Stimulated activated CD8-positive, alpha-beta memory T cell treated with anti-CD3 and anti-CD28 coated beads, Interleukin-7, amount 100 ng/mL, for 48 hours (primary cell): ENCODE data around the gene CLIC1.
"Not testable (repeated sequence)": the region's sequence is repeated elsewhere in the genome, so short reads cannot be mapped to it uniquely, and the experiment has no call there.

Experiments
- DNase-seq, 2 donors: peaks; one replicate each; pipeline ENCODE4 v3.0.0-alpha.2; 2020; ENCODE audit warnings: low read depth in 1 of 2; ENCODE audit errors: extremely low read depth in 1 of 2

Gene CLIC1

GRCh38 chr6:31723980-31724691 lies 12.2 kb downstream of the CLIC1 start:
- DNase-seq, result no peak

- no peak for DNase-seq
Measured at GRCh38 chr6:31723245-31723979, 12.9 kb downstream of the CLIC1 start, which contains the start of gene MPIG6B. Gene MPIG6B (plus strand): TSS chr6:31723373. CDS start chr6:31723384, 11 bp downstream.

DNA sequence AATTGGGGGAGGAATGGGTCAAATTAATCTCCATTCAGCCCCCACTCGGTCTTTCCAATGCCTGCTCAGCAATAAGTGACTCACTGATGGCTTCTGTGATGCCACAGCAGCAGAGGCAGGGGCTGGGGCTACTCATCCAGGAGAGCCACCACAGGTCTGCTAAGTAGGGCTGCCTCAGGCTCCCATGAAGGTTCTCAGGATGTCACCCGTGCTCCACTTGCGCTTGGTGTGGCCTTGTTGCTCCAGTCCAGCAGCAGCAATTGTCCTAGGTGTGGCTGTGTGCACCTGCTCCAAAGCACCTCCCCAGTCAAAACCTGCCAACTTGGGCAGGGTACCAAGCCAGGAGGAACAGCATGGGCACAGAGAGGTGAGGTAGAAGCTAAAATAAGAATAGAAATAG lies 14.2 kb downstream of the CLIC1 start:
- DNase-seq, result no peak

DNA sequence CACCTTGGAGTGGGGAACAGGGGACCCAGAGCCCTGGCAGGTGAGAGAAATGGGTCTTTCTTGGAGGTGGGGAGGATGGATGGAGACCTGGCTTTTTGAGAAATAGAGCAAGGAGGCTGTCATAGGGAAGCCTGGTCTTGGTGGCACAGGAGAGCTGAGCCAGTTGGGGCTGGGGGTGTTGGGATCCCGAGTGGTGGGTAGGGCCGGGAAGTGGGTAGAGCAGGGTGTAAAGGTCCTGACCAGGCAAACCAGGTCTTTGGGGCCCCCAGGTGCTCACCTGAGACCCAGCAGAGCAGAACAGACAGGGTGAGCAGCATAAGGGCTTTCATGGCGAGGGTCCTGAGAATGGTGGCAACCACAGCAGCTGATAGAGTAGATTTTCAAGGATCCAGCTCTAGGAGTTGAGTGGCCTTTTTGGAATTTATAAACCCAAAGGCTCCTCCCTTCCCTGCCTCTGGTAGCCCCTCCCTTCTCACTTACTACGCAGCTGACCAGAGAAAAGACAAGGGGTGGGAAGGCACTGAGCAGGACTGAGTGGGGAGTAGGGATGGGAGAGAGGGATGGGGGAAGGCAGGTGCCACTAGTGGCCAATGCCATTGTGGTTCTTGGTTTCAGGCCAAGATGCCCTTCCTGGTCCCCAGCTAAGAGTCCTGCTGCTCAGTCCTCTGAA lies 14.8 kb downstream of the CLIC1 start, which contains the start of gene LY6G6C:
Gene LY6G6C (minus strand): TSS at position 396 of the 670 bp plus-strand sequence. CDS start 67 bp downstream, at position 329.
- DNase-seq, result no peak

- no peak for DNase-seq
Measured at GRCh38 chr6:31720196-31720770, 16.0 kb downstream of the CLIC1 start.

DNA sequence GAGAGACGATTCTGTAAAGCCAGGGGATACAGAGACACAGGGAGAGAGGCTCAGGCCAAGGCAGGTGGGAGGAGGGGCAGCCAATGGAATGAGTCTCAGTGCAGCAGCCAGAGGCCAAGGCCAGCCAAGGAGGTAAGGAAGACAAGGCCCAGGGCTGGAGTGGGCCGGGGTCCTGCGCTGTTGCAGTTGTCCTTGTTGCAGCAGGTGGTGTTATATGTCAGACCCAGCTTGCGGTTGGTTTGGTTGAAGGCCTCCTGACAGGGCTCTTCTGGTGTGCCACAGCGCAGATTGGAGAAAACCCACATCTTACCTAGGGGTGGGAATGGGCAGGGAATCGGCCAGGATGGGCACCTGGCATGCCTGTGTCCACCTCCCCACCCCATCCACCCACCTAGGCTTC lies 17.3 kb downstream of the CLIC1 start:
- no peak for DNase-seq

DNA sequence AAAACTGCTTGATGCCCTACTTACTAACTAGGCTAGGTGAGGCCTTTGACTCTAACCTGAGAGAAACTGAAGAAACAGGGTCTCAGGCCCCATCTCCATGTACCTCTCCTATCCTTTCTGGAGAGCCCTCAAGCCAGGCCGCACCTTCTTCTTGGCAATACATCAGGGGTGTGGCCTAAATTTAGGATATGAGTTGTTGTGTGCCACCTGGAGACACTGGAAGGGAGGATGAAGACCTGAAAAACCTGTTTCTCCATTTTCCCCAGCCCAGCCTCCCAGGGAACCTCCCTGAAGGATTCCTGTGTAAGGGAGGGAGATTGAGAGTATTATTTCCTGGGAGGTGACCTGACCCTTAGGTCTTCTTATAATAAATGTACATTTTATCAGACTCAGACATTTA lies 18.1 kb downstream of the CLIC1 start:
- DNase-seq, result no peak

- DNase-seq, result no peak
Measured at GRCh38 chr6:31717499-31718222, 18.7 kb downstream of the CLIC1 start.

DNA sequence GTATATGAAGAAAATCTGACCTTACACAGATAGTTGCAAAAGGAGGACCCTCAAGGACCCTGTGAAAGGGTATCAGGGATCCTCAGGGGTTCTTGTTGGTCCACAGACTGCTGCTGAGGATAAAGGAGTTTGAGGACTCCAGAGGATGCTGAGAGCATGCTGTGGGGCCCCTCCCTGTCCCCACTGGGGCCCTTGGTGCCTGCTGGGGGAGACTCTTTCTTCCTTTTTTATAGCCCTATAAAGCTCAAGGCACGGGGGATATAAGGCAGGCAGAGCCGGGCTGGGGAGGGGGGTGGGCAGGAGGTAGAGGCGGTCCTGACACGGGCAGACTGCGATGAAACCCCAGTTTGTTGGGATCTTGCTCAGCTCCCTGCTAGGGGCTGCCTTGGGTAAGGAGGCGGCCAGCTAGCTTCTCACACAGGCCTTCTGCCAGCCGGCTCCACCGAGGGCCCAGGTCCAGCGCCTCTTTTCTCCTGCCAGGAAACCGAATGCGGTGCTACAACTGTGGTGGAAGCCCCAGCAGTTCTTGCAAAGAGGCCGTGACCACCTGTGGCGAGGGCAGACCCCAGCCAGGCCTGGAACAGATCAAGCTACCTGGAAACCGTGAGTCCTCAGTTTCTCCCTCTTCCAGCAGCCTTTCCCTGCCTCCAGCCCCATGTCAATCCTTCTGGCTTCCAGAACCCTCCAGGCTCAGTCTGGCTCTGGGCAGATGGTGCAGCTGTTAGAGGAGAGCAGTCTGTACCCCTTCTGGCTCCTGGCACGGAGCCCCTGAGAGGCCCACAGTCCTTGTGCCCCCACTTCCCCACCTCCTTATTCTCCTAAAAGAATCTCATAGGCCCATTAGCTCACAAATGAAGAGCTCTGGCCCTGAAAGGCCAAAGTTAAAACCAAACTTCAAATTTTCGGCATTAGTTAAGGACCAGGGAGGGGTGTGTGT lies 21.0 kb downstream of the CLIC1 start, which contains the start of gene LY6G6D:
Gene LY6G6D (plus strand): TSS at position 327 of the 937 bp plus-strand sequence. CDS start 8 bp downstream, at position 335.
- DNase-seq, result no peak

DNA sequence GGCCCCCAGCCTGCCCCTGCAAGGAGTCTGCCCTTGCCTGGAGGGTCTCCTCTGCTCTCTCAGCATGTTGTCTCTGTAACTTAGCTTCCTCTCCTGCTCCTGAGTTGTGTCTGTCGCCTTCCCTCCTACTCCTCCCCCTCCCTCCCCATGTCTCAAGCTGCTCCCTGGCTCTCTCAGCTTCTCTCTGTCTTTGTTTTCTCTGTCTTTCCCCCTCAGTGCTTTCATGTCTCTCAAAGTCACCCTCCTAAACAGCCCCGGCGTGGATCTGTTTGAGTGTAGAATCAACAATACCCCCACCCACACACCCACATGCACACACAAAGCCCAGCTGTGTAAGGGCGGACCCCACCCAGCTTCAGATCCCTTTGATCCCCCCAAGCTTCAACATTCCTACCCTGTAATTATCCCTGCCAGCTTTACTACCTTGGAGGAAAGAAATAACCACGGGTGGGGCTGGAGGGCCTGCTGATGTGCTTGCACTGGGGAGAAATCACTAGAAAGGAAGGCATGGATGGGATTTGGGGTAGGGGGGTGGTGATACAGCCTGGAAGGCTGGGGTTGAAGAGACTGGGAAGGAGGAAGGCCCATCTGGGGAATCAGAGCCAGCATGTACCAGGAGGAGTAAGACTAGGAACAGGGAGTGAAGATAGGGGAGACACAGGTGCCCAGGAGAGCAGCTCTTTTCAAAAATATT lies 22.2 kb downstream of the CLIC1 start:
- DNase-seq, result no peak

DNA sequence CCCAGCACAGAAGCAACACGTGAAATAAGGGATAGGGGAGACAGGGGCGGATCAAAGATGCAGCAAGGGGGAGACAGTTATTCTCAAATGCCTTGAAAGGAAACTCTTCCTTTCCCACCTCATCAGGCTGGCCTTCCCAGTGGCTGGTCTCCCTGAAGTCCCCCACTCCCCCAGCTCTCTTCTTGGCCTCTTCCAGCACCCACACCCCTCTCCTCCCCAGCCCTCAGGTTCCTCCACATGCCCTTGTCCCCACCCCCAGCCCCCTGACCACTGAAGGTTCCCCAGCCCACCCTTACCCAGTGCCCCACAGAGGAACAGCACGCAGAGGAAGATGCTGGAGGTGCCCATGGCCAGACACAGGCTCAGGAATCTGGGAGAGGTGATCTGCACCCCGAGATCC lies 22.9 kb downstream of the CLIC1 start:
- no peak for DNase-seq

GRCh38 chr6:31712296-31712695 lies 24.0 kb downstream of the CLIC1 start:
- DNase-seq, result no peak

- DNase-seq, result no peak
Measured at GRCh38 chr6:31711233-31711632, 25.1 kb downstream of the CLIC1 start.

GRCh38 chr6:31710523-31711219 lies 25.7 kb downstream of the CLIC1 start:
- no peak for DNase-seq

DNA sequence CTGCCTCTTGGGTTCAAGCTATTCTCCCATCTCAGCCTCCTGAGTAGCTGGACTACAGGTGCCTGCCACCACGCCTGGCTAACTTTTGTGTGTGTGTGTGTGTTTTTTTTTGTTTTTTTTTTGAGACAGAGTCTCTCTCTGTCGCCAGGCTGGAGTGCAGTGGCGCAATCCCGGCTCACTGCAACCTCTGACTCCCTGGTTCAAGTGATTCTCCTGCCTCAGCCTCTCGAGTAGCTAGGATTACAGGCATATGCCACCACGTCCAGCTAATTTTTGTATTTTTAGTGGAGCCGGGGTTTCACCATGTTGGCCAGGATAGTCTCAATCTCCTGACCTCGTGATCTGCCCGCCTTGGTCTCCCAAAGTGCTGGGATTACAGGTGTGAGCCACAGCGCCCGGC lies 27.2 kb downstream of the CLIC1 start:
- not testable (repeated sequence) for DNase-seq

DNA sequence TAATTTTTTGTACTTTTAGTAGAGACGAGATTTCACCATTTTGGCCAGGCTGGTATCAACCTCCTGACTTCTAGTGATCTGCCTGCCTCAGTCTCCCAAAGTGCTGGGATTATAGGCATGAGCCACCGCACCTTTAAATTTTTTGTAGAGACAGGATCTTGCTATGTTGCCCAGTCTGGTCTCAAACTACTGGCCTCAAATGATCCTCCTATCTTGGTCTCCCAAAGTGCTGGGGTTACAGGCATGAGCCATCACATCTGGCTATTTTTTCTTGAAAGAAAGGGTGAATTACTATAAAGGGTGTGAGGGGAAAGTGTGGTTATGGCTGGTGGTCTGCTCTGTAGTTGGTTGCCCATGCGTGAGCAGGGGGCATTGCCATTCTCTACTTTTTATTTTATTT lies 28.1 kb downstream of the CLIC1 start:
- no peak for DNase-seq

- DNase-seq, result no peak
Measured at GRCh38 chr6:31707701-31708100, 28.6 kb downstream of the CLIC1 start.

- no peak for DNase-seq
Measured at GRCh38 chr6:31706599-31706998, 29.7 kb downstream of the CLIC1 start, which contains the start of gene LY6G6F. Gene LY6G6F (plus strand): TSS chr6:31706866. CDS start chr6:31706907, 41 bp downstream.
